Lower lobe of right lung (tissue), 2 donors: Measurements from ENCODE around the gene MBOAT2. TPM values are rescaled to one million over a fixed set of nuclear protein-coding genes. Genes with fewer than 3 reads are reported as not detected.
"Not testable (repeated sequence)": the region's sequence is repeated elsewhere in the genome, so short reads cannot be mapped to it uniquely, and the experiment has no call there.

ENCODE experiments used
- ATAC-seq, 2 donors: fragments of 200-7000 bp; cut with Tn5 transposase; one replicate each; pipeline ENCODE4 v1.9.1; 2020 to 2022; ENCODE audit warnings: mild to moderate bottlenecking in 2 of 2, moderate library complexity in 2 of 2
- DNase-seq: peaks from one replicate; pipeline ENCODE4 v3.0.0-alpha.2; 2020
- H3K27ac ChIP-seq: fragments of 200-600 bp; one replicate; pipeline ENCODE4 v1.8.0; 2022
- H3K27me3 ChIP-seq: fragments of 200-600 bp; one replicate; pipeline ENCODE4 v1.8.0; 2022; ENCODE audit warnings: low read depth
- H3K36me3 ChIP-seq: fragments of 200-600 bp; one replicate; pipeline ENCODE4 v1.8.0; 2022; ENCODE audit warnings: mild to moderate bottlenecking
- H3K4me1 ChIP-seq: fragments of 200-600 bp; one replicate; pipeline ENCODE4 v1.8.0; 2022
- H3K4me3 ChIP-seq: fragments of 200-600 bp; one replicate; pipeline ENCODE4 v1.8.0; 2022; ENCODE audit warnings: mild to moderate bottlenecking
- H3K9me3 ChIP-seq: fragments of 200-600 bp; one replicate; pipeline ENCODE4 v1.8.0; 2022
- intact Hi-C: fragments of 100-400 bp; cut with DNase I; formaldehyde crosslinking; loops from one replicate; pipeline ENCODE4 v1.11.0; 2022
- total RNA-seq: library from RNA; stranded (reverse); fragmentation: NEBNext Ultra II Directional; extraction: Animal tissue kit (Norgen Biotek cat#: 25700); gene quantifications from one replicate; pipeline ENCODE4 v1.2.1, GENCODE V29; 2021
- TF ChIP-seq, protein P1 (sequence below): fragments of 200-600 bp; IDR thresholded peaks from one replicate; pipeline ENCODE4 v1.8.0; 2022; ENCODE audit warnings: antibody characterized with exemption, mild to moderate bottlenecking
- donor health status: DM: no; HTN: yes; CAD: no; lungs with severe emphysema.

The MBOAT2 gene
- total RNA-seq, 1 donor from 2014 or later, result 36.5 TPM

DNA sequence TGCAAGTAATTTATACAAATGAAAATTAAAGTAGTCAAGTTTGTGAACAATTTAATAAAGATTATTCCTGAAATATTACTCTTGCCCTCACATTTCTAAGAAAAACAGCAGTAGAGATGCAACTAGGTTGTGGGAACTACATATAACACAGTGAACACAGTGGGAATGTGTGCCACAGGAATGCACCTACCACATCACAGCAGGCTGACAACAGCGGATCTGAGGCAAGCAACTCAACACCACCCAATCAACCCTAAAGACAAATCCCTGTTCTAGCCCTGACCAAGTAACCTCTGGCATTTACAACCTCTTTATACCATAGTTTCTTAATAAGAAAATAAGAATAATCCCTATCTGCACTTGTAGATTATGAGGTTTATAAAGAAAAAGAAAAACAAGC, 23.4 kb downstream of the MBOAT2 start:
- Histone ChIP-seq H3K4me1 (peaks cover 4% of the 10 kb centered on the region), H3K36me3 (no peaks in the 10 kb centered on the region), H3K27me3 (no peaks in the 10 kb centered on the region), H3K9me3 (no peaks in the 10 kb centered on the region), H3K27ac (no peak overlapping the region), H3K4me3 (no peak overlapping the region)
- TF ChIP-seq, protein P1, sequence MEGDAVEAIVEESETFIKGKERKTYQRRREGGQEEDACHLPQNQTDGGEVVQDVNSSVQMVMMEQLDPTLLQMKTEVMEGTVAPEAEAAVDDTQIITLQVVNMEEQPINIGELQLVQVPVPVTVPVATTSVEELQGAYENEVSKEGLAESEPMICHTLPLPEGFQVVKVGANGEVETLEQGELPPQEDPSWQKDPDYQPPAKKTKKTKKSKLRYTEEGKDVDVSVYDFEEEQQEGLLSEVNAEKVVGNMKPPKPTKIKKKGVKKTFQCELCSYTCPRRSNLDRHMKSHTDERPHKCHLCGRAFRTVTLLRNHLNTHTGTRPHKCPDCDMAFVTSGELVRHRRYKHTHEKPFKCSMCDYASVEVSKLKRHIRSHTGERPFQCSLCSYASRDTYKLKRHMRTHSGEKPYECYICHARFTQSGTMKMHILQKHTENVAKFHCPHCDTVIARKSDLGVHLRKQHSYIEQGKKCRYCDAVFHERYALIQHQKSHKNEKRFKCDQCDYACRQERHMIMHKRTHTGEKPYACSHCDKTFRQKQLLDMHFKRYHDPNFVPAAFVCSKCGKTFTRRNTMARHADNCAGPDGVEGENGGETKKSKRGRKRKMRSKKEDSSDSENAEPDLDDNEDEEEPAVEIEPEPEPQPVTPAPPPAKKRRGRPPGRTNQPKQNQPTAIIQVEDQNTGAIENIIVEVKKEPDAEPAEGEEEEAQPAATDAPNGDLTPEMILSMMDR, result no peak
- DNase-seq, result no peak
- intact Hi-C loops, result no loop called here
- no peak for ATAC-seq

- Histone ChIP-seq H3K4me1 (no peaks in the 10 kb centered on the region), H3K36me3 (no peaks in the 10 kb centered on the region), H3K27ac (no peak overlapping the region), H3K9me3 (no peaks in the 10 kb centered on the region), H3K4me3 (no peak overlapping the region), H3K27me3 (no peaks in the 10 kb centered on the region)
- TF ChIP-seq, protein P1, result no peak
- DNase-seq (no peak), ATAC-seq (no peak)
- intact Hi-C loops, result no loop called here
Observed at GRCh38 chr2:8977758-8978157, 25.7 kb downstream of the MBOAT2 start.

GRCh38 chr2:8976442-8977259, 26.8 kb downstream of the MBOAT2 start:
- Histone ChIP-seq H3K36me3 (no peaks in the 10 kb centered on the region), H3K27ac (no peak overlapping the region), H3K4me1 (no peaks in the 10 kb centered on the region), H3K27me3 (no peaks in the 10 kb centered on the region), H3K9me3 (no peaks in the 10 kb centered on the region), H3K4me3 (no peak overlapping the region)
- DNase-seq (no peak), ATAC-seq (no peak)
- intact Hi-C loops, result no loop called here
- TF ChIP-seq, protein P1, result no peak

- TF ChIP-seq, protein P1, result no peak
- intact Hi-C loops, result no loop called here
- Histone ChIP-seq H3K36me3 (no peaks in the 10 kb centered on the region), H3K27me3 (no peaks in the 10 kb centered on the region), H3K4me3 (no peak overlapping the region), H3K27ac (no peak overlapping the region), H3K9me3 (no peaks in the 10 kb centered on the region), H3K4me1 (no peaks in the 10 kb centered on the region)
- DNase-seq (no peak), ATAC-seq (no peak)
Observed at GRCh38 chr2:8974016-8974415, 29.5 kb downstream of the MBOAT2 start.

DNA sequence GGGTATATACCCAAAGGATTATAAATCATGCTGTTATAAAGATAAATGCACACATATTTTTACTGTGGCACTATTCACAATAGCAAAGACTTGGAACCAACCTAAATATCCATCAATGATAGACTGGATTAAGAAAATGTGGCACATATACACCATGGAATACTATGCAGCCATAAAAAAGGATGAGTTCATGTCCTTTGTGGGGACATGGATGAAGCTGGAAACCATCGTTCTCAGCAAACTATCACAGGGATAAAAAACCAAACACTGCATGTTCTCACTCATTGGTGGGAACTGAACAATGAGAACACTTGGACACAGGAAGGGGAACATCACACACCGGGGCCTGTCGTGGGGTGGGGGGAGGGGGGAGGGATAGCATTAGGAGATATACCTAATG, 30.5 kb downstream of the MBOAT2 start:
- H3K9me3 ChIP-seq, H3K27ac ChIP-seq, intact Hi-C loops, H3K36me3 ChIP-seq, H3K4me1 ChIP-seq, H3K4me3 ChIP-seq, DNase-seq, H3K27me3 ChIP-seq, ATAC-seq: not testable (repeated sequence)

GRCh38 chr2:8972535-8972934, 30.9 kb downstream of the MBOAT2 start:
- H3K36me3 ChIP-seq, H3K4me1 ChIP-seq, ATAC-seq, H3K27ac ChIP-seq, intact Hi-C loops, DNase-seq, H3K27me3 ChIP-seq, H3K9me3 ChIP-seq, H3K4me3 ChIP-seq: not testable (repeated sequence)

DNA sequence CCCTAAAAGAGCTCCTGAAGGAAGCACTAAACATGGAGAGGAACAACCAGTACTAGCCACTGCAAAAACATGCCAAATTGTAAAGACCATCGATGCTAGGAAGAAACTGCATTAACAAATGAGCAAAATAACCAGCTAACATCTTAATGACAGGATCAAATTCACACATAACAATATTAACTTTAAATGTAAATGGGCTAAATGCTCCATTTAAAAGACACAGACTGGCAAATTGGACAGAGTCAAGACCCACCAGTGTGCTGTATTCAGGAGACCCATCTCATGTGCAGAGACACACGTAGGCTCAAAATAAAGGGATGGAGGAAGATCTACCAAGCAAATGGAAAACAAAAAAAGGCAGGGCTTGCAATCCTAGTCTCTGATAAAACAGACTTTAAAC, 34.1 kb downstream of the MBOAT2 start:
- H3K27ac ChIP-seq, H3K9me3 ChIP-seq, DNase-seq, H3K27me3 ChIP-seq, H3K4me3 ChIP-seq, ATAC-seq, intact Hi-C loops, H3K36me3 ChIP-seq, H3K4me1 ChIP-seq: not testable (repeated sequence)
